BE2C (cell line): ENCODE data around the gene FGF14.

Source experiments
- DNase-seq: peaks from one replicate; pipeline ENCODE4 v3.0.0-alpha.2; 2020
- H3K27me3 ChIP-seq: fragments of 250-450 bp; sonication (Bioruptor Pico); 2 replicates; pipeline ENCODE4 v1.5.1; 2020; ENCODE audit warnings: mild to moderate bottlenecking
- H3K36me3 ChIP-seq: fragments of 250-450 bp; sonication (Bioruptor Pico); 2 replicates; pipeline ENCODE4 v1.5.1; 2020; ENCODE audit warnings: mild to moderate bottlenecking
- H3K4me1 ChIP-seq: fragments of 250-450 bp; sonication (Bioruptor Pico); 2 replicates; pipeline ENCODE4 v1.5.1; 2020
- H3K4me3 ChIP-seq: 2 replicates; pipeline ENCODE4 v1.5.1; 2011; ENCODE audit warnings: low read depth, low read length
- H3K9me3 ChIP-seq: fragments of 250-450 bp; sonication (Bioruptor Pico); 2 replicates; pipeline ENCODE4 v1.5.1; 2020
- TF ChIP-seq, protein P1 (sequence below): IDR thresholded peaks from 2 replicates; pipeline ENCODE4 v1.5.1; 2012; ENCODE audit warnings: mild to moderate bottlenecking, low read depth, low read length

FGF14 gene

DNA sequence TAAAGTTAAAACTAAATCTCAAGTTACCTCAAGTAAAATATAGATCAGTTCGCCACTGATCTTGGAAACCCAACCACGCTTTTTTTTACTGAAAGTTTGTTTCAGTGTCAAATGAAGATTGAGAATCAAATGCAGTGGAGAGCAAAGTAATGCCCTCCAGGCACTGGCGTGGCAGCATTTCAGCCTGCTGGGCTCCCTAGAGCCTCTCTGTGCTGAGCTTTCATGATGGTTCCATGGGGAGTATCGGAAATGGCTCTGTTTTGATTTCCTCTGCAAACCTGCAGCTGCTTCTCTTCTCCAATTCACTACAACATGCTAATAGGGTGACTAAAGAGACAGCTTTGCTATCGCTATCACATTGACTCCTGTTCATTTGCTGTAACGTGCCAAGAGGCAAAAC lies 141.6 kb downstream of the FGF14 start:
- no peaks in the 10 kb centered on the region for H3K36me3 ChIP-seq
- no peak for DNase-seq
- H3K27me3 ChIP-seq: no peaks in the 10 kb centered on the region
- H3K9me3 ChIP-seq: no peaks in the 10 kb centered on the region
- TF ChIP-seq, protein P1, sequence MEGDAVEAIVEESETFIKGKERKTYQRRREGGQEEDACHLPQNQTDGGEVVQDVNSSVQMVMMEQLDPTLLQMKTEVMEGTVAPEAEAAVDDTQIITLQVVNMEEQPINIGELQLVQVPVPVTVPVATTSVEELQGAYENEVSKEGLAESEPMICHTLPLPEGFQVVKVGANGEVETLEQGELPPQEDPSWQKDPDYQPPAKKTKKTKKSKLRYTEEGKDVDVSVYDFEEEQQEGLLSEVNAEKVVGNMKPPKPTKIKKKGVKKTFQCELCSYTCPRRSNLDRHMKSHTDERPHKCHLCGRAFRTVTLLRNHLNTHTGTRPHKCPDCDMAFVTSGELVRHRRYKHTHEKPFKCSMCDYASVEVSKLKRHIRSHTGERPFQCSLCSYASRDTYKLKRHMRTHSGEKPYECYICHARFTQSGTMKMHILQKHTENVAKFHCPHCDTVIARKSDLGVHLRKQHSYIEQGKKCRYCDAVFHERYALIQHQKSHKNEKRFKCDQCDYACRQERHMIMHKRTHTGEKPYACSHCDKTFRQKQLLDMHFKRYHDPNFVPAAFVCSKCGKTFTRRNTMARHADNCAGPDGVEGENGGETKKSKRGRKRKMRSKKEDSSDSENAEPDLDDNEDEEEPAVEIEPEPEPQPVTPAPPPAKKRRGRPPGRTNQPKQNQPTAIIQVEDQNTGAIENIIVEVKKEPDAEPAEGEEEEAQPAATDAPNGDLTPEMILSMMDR: no peak
- H3K4me1 ChIP-seq: peaks cover 6% of the 10 kb centered on the region
- H3K4me3 ChIP-seq: no peak overlapping the region

DNA sequence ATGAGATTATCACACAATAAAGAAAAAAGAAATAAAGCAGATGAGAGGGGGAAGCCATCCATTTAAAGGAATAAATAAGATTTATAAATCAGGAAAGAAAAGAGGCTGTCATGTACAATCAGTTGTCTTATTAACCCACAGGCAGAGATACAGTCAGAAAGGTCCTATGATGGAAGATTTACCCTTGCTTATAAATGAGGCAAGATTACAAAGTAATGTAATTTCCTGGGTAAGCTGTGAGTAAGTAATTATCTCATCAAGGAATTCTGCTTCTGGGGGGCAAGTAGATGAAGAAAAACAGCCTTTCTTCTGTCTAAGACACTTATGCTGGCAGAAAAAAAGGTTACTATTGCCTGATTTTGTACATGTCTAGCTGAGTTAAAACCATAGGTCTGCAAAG lies 146.4 kb downstream of the FGF14 start:
- no peaks in the 10 kb centered on the region for H3K9me3 ChIP-seq
- H3K4me3 ChIP-seq: no peak overlapping the region
- TF ChIP-seq, protein P1: no peak
- H3K27me3 ChIP-seq: no peaks in the 10 kb centered on the region
- no peak for DNase-seq
- H3K36me3 ChIP-seq: no peaks in the 10 kb centered on the region
- H3K4me1 ChIP-seq: peaks cover 12% of the 10 kb centered on the region

GRCh38 chr13:102251817-102252216 lies 150.0 kb downstream of the FGF14 start:
- H3K36me3 ChIP-seq: no peaks in the 10 kb centered on the region
- no peak for DNase-seq
- no peak overlapping the region for H3K4me3 ChIP-seq
- no peaks in the 10 kb centered on the region for H3K27me3 ChIP-seq
- no peaks in the 10 kb centered on the region for H3K9me3 ChIP-seq
- TF ChIP-seq, protein P1: no peak
- peaks cover 14% of the 10 kb centered on the region for H3K4me1 ChIP-seq

- Histone ChIP-seq H3K4me3 (no peak overlapping the region), H3K36me3 (no peaks in the 10 kb centered on the region), H3K9me3 (no peaks in the 10 kb centered on the region), H3K4me1 (peaks cover 10% of the 10 kb centered on the region), H3K27me3 (no peaks in the 10 kb centered on the region)
- no peak for DNase-seq
- TF ChIP-seq, protein P1: no peak
Observed at GRCh38 chr13:102250448-102250847, 151.4 kb downstream of the FGF14 start.

DNA sequence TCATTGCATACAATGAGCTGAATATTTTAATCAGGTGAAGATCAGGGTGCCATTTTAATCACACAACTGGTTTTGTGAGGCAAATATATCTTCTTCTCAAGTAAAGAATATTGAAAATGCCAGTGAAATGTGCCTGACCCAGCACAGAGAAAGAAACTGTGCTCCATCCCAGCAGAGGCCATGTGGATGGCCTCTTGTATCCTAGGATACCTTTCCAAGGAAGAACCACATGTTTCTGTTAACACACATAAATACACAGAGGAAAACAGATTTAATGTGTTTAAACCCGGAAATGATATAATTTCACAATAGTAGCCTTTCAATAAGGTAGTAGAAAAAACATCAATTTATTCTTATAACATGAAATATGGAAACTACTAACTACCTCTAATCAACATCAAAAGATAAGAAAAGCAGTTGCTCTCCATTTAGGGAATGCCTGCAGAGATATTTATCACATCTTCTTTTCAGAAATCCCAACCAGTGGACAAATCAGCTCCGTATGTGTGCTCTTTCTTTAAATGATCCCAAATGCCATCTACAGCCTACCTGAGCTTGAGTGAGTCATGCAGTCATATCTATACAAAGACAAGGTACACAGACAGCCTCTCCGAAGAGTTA lies 157.1 kb downstream of the FGF14 start:
- H3K4me3 ChIP-seq: no peak overlapping the region
- no peak for DNase-seq
- H3K36me3 ChIP-seq: no peaks in the 10 kb centered on the region
- no peaks in the 10 kb centered on the region for H3K9me3 ChIP-seq
- no peaks in the 10 kb centered on the region for H3K27me3 ChIP-seq
- peaks cover 14% of the 10 kb centered on the region for H3K4me1 ChIP-seq
- TF ChIP-seq, protein P1: no peak

DNA sequence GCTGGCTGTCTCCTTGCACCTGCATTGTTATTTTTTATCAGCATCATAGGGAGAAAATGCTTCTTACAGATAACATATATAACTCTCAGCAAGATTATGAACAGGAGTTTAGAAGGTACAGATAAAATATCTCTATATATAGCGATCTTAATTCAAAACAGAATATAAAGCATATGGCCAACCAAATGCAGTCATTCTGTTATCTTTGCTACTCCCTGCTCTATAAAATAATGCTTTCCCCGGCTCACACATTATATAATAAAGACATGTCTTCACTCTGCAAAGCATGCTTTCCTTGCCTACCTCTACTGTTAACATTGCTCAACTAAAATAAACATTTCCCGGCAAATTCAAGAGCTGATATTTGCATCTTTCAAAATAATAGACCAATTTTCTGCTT lies 161.7 kb downstream of the FGF14 start:
- DNase-seq: no peak
- no peaks in the 10 kb centered on the region for H3K27me3 ChIP-seq
- TF ChIP-seq, protein P1: no peak
- H3K4me3 ChIP-seq: no peak overlapping the region
- peaks cover 28% of the 10 kb centered on the region for H3K4me1 ChIP-seq
- H3K36me3 ChIP-seq: no peaks in the 10 kb centered on the region
- H3K9me3 ChIP-seq: no peaks in the 10 kb centered on the region
